ENCODE measurements around the gene ALG1. TPM values are rescaled to one million over a fixed set of nuclear protein-coding genes. Genes with fewer than 3 reads are reported as not detected.
A peak's percentile ranks its signal among the peaks of the same experiment; 100 is the strongest.

The ALG1 gene
- total RNA-seq, 1 experiment from 2014 or later = 36.2 TPM

GRCh38 chr16:5025171-5025632 lies 46.4 kb upstream of the ALG1 start:
- Histone ChIP-seq H3K23me2 (ENCODE audit: insufficient read length, low read depth, low read length, poor library complexity, severe bottlenecking) (no peaks in the 10 kb centered on the region), H3K27me3 (ENCODE audit: insufficient read depth, low read length) (no peaks in the 10 kb centered on the region), H3K27ac (ENCODE audit: insufficient read length, low read depth, low read length) (no peak overlapping the region), H3K56ac (ENCODE audit: insufficient read length, low read depth, low read length) (no peak overlapping the region), H3K23ac (ENCODE audit: insufficient read length, low read depth, low read length) (no peak overlapping the region), H4K20me1 (ENCODE audit: control insufficient read depth, insufficient read depth, insufficient read length) (no peaks in the 10 kb centered on the region), H4K5ac (ENCODE audit: insufficient read length, low read depth, low read length) (no peak overlapping the region), H3K9ac (ENCODE audit: extremely low read depth, insufficient read length, low read length) (no peak overlapping the region), H4K91ac (ENCODE audit: insufficient read length, low read depth, low read length) (no peak overlapping the region), H3K4me2 (ENCODE audit: insufficient read depth, insufficient read length, low read length) (no peak overlapping the region), H2BK15ac (ENCODE audit: low read depth, low read length) (no peak overlapping the region), H3K4me1 (ENCODE audit: insufficient read depth, low read length) (no peaks in the 10 kb centered on the region), H3K79me1 (ENCODE audit: insufficient read depth, low read depth, low read length, poor library complexity, severe bottlenecking) (no peaks in the 10 kb centered on the region), H3K18ac (ENCODE audit: insufficient read length, low read depth, low read length) (no peak overlapping the region), H2AK5ac (ENCODE audit: insufficient read length, low read length) (no peak overlapping the region), H2BK20ac (ENCODE audit: low read depth, low read length, poor library complexity, severe bottlenecking) (no peak overlapping the region), H3K14ac (ENCODE audit: insufficient read depth, low read length) (no peak overlapping the region), H3T11ph (ENCODE audit: low read length) (no peak overlapping the region), H2AFZ (ENCODE audit: low read length) (no peak overlapping the region), H3K4ac (ENCODE audit: low read depth, low read length) (no peak overlapping the region), H3K79me2 (ENCODE audit: insufficient read depth, low read length) (no peaks in the 10 kb centered on the region), H2BK5ac (ENCODE audit: insufficient read length, low read length) (no peak overlapping the region), H4K8ac (replicated peaks; ENCODE audit: insufficient read length, low read depth, low read length) (no peak overlapping the region), H2BK12ac (ENCODE audit: insufficient read length, low read depth, low read length) (no peak overlapping the region), H3K9me3 (ENCODE audit: control insufficient read depth, low read depth, low read length) (no peaks in the 10 kb centered on the region), H2BK120ac (ENCODE audit: low read depth, low read length, poor library complexity, severe bottlenecking) (no peak overlapping the region)
- peak; percentile 85 for DNase-seq
- H3K4me1 Mint-ChIP-seq = peaks cover 9 to 15% of the 10 kb centered on the region in 2 experiments
- H3K27me3 Mint-ChIP-seq (ENCODE audit: low read depth) = peaks cover 9% of the 10 kb centered on the region
- WGBS (ENCODE audit: extremely low coverage, insufficient read length, low lambda C conversion rate) = no CpG with 5 or more reads among the region's 17 CpGs
- peak; percentile 83 for TF ChIP-seq CTCF (conservative IDR thresholded peaks at IDR 0.05)
- H3K36me3 Mint-ChIP-seq (ENCODE audit: insufficient read depth in 1 of 3, low read depth in 3 of 3) = no peaks in the 10 kb centered on the region
- no peak overlapping the region; a peak in 1 of 7 replicates for H3K27ac Mint-ChIP-seq
- H3K9me3 Mint-ChIP-seq = no peaks in the 10 kb centered on the region
- 0 out of 5 replicates have a peak overlapping the region, but pooled peaks of 1 of the 2 experiments have one; percentile 29 for H3K4me3 Mint-ChIP-seq
